NCI-H2196 treated with DMSO at 0.1 percent for 48 hours (cell line): ENCODE data around the gene OR2A12.
"Not testable (repeated sequence)": the region's sequence is repeated elsewhere in the genome, so short reads cannot be mapped to it uniquely, and the experiment has no call there.

ENCODE experiments used
- DNase-seq: peaks from one replicate; lab custom pipeline; 2025; ENCODE audit not compliant: unreplicated experiment; lab: John Stamatoyannopoulos, UW

Gene OR2A12, protein sequence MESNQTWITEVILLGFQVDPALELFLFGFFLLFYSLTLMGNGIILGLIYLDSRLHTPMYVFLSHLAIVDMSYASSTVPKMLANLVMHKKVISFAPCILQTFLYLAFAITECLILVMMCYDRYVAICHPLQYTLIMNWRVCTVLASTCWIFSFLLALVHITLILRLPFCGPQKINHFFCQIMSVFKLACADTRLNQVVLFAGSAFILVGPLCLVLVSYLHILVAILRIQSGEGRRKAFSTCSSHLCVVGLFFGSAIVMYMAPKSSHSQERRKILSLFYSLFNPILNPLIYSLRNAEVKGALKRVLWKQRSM

DNA sequence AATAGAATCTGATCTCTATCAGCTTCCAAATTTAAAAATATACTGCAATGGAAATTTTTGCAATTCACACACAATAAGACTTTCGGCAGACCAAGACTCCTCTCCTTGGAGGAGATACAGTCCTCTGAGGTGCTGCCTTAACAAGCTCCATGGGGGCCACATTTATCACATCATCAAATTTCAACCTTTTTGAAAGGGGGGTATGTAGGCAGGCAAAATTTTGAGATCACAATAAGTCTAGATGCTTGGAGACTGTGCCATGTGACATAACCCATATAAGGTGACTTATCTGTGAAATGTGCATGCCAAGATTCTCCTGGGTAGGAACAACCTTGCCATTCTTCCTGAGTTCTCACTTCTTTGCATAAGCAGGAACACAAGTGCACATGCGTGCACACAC, at the start of gene OR2A12:
OR2A12 (plus strand) TSS at position 301 of the 400 bp plus-strand sequence. CDS start 8,830 bp downstream, outside the sequence.
- DNase-seq = no peak

DNA sequence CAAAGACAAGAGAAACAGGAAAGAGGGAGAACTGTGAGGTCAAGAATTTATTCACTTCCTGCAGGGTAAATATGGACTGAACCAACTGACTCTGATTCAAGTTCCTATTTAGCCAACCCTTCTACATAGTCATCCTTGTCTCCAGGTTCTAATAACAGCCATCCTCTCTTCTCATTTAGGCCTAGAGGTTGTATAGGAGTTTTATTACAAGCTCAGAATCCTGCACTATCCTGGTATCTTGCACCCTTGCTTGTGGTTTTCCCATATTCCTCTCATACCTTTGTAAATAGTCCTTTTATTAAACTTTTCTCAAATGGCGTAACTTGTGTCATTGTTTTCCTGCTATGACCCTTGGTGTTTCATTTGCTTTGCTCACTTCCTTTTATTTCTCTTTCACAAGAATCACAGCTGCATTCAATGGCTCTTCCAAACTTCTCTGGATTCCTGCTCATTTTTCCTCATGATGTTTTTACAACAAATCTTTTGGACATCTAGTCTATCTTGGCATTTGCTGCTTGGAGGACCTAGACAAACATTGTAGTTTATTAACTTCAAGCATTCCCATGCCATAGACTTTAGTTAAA, 49.7 kb upstream of the OR2A12 start:
- DNase-seq = no peak

DNA sequence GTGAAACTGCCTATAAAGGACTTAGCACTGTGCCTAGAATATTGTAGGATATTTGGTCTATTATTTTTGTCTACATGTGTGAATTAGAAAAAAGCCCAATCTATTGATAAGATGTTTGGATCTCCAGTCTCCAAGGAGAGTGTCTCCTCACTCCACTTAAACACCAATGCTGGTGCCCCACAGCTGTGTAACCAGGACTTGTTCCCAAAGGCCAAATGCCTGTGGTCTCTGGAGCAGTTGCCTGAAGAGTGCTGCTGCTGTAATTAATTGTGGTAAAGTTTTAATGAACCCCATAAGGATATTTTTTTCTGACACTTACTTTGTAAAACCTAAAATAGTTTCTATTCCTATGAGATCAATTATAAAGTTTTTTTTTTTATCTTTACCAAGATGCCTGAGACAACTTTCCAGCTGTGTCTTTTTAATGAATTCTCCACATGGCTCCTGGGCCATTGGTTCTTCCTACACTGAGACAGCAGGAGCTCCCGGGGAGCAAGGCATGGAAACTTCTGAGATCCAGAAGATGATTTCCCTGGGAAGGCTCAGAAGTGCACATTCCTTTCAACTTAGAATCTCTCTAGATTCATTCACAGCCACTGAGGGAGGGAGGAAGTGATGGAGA, 48.6 kb upstream of the OR2A12 start:
- no peak for DNase-seq

DNA sequence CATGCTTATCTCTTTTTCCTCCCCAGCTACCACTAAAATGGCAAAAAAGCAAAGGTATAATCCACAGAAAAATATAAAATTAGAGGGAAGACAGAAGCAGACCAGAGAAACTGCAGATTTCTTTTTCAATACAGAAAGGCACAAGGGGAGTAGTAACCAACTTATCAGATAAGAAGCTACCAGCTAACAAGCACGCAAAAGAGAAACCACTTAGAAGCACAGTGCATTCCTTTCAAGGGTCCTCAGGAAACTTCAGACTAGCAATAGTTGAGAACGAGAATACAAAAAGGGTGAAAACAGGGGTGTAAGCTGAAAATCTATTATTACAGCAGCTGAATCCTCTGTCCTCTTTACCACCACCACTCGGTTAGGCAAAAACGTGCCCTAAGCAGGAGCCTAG, 47.2 kb upstream of the OR2A12 start:
- no peak for DNase-seq

DNA sequence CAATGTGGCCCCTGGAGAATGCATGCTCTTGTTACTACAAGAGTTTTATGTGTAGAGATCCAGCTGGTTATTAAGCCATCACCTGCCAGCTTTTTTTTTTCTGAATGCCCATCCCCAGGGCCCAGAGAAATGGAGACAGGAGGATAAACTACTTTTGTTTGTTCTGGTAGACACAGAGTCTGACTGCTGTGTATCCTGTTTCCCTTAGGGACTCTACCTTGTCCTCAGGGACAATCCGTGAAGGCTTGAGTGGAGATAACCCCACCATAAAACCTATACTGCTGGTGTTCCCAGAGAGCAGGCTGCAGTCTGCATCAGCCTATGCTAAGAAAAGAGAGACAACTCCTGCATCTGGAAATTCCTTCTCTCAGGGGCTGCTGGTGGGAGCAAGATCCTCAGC, 37.4 kb upstream of the OR2A12 start, which contains the start of gene OR2A5:
OR2A5 (plus strand) TSS at position 301 of the 400 bp plus-strand sequence. CDS start 1,454 bp downstream, outside the sequence.
- DNase-seq = no peak

DNA sequence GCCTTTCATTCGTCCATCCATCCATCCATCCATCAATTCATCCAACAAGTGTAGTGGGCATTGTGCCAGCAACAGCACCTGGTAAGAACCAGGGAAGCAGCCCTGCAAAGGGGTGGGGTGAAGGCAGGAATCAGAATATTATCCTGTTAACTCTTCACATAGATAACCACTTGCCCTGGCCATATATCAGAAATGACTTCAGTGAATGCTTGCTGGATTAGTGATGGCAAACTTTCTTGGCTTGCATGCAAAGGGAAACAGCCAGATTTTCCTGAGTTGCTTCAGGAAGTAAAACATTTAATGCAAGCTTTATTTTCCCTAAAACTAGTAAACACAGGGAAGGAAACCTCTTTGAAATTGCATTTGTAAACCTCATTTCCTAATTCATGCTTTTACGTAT, 36.6 kb upstream of the OR2A12 start:
- DNase-seq = no peak

DNA sequence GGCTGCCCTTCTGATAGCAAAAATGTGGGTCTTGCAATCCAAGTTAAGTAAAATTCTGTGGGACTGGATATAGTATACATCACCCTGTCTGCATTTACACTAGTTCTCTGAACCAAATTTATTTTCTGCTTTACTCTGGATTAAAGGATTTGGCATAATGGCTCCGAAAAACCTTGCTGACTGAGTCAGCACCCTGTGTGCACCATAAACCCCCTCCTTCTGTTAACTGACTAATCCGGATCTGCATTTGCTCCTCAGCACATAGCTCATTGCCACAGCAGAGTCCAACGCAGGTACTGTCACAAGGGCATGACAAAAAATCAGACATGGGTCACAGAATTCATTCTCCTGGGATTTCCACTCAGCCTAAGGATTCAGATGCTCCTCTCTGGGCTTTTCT, 36.0 kb upstream of the OR2A12 start:
- no peak for DNase-seq

DNA sequence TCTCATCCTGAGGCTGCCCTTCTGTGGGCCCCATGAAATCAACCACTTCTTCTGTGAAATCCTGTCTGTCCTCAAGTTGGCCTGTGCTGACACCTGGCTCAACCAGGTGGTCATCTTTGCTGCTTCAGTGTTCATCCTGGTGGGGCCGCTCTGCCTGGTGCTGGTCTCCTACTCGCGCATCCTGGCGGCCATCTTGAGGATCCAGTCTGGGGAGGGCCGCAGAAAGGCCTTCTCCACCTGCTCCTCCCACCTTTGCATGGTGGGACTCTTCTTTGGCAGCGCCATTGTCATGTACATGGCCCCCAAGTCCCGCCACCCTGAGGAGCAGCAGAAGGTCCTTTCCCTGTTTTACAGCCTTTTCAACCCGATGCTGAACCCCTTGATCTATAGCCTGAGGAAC, 35.2 kb upstream of the OR2A12 start:
- DNase-seq = not testable (repeated sequence)

DNA sequence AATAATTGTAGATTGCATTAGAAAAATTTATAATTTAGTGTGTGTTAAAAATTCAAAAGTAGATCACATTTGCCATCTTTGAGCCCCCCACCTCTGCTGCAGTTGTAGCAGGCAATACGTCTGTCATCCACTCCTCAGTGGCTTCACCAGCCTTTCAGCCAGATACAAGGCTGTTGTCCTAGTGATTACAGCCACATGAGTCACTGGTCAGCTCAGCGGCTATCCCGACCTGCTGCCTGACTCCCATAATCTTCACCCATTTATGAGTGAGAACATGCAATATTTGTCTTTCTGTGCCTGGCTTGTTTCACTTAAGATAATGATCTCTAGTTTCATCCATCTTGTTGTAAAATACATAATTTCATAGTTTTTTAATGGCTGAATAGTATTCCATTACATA, 28.1 kb upstream of the OR2A12 start:
- no peak for DNase-seq

DNA sequence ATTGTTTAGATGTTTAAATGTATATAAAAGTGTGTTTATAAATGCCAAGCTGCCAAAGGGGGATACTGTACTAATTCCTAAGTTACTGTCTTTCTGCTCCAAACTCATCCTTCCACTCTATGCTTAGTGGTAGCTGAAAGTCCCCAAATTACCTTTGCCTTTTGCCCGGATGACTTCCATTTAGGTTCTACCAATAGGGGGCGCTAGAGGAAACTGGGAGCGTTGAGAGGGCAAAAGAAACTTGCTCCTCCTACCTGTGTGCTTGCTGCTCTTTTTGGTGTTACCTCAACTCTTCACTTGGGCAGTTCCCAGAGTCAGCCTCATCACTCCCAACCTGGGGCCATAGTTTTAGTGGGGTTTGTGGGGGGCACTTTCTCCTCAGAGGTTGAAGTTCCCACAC, 22.4 kb upstream of the OR2A12 start:
- DNase-seq = no peak

DNA sequence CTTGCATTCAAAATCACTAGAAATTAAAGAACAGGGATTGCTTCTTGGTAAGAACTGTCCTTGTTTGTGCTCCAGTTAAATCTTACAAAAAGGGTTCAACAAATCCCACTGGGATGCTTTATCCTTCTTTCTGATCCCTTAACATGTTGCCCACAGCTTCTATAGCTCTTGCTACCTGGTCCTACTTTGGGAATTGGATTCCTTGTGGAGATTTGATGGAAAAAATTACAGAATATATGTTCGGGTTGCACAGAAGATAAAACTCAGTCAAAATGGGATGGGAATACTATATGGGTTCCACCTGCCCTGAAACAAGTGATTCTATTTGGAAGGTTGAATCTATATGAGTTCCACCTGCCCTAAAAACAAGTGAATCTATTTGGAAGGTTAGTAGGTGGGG, 16.6 kb upstream of the OR2A12 start, which contains the start of gene OR2A25:
OR2A25 (plus strand) TSS at position 301 of the 400 bp plus-strand sequence. CDS start 4,409 bp downstream, outside the sequence.
- no peak for DNase-seq

DNA sequence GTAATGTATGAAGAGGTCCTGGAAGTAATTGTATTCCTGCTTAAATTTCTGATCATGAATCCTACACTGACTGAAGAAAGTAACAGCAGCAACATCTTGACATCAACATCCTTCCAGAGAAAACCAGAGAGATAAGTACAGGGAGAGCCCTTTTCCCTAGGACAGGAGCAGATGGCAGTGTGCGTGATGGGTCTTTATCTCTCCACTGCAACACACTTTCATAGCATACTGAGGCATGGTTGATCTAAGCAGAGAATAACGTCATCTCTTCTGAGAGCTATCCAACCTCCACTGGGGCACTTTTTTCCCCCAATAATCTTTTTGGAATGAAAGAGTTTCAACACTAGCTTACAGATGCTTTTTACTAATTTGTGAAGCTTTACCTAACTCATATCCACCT, 16.1 kb upstream of the OR2A12 start:
- no peak for DNase-seq

DNA sequence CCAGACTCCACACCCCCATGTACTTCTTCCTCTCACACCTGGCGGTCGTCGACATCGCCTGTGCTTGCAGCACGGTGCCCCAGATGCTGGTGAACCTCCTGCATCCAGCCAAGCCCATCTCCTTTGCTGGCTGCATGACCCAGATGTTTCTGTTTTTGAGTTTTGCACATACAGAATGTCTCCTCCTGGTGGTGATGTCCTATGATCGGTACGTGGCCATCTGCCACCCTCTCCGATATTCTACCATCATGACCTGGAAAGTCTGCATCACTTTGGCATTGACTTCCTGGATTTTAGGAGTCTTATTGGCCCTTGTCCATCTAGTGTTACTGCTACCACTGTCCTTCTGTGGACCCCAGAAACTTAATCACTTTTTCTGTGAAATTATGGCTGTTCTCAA, 11.7 kb upstream of the OR2A12 start:
- DNase-seq = no peak

DNA sequence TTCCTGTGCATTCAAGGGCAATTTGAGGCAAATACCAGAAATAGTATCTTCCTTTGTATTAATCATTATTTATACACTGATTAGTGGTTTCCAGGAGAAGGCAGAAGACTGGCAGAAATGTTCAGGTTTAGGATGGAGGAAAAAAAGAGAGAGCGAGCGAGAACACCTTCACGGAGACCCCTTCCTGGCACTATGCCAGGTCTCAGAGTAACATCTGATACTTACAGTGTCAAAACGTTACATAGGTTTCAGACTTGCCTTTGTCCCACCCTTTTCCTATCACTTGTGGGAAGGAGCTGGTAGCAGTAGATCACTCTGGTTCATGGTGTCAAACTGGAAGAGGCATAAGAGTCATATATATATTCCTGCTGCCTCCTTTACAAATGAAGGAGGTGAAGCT, 652 bp downstream of the OR2A12 start:
- no peak for DNase-seq

DNA sequence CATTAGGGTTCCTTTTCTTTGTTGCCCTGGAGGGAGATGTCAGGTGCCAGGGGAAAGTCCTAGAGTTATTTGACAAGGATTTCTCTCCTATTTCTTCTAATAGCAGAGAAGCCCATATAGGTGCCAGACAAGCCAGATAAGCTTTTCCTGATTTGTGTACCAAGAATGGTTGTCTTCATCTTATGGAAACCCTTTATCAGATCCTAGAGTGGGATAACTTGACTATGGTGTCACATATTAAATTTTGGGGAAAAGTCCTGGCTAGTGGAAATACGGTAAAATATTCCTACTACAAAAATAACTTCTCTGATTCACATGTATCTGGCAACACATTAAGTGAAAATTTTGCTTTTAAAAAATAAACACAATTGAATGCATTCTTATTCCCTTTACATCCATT, 1.2 kb downstream of the OR2A12 start:
- DNase-seq = no peak

DNA sequence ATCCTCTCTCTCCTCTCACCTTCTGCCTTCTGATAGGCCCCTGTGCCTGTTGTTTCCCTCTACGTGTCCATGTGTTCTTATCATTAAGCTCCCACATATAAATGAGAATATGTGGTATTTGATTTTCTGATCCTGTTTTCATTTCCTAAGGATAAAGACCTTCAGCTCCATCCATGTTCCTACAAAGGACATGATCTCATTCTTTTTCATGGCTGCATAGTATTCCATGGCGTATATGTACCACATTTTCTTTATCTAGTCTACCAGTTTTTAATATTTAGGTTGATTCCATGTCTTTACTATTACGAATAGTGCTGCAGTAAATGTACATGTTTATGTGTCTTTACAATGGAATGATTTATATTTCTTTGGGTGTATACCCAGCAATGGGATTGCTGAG, 4.6 kb downstream of the OR2A12 start:
- DNase-seq = no peak

DNA sequence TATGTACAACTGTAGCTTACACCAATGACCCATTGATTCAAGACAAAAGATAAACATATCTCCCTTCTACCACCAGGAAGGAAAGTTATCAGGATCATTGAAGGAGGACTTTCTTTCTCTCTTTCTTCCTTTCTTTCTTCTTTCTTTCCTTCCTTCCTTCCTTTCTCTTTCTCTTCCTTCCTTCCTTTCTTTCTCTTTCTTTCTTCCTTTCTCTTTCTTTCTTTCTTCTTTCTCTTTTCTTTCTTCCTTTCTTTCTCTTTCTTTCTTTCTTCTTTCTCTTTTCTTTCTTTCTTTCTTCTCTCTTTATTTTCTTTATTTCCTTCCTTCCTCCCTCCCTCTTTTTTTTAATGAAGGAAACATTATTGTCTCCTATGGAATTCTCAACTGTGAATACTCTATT, 12.7 kb downstream of the OR2A12 start:
- no peak for DNase-seq

DNA sequence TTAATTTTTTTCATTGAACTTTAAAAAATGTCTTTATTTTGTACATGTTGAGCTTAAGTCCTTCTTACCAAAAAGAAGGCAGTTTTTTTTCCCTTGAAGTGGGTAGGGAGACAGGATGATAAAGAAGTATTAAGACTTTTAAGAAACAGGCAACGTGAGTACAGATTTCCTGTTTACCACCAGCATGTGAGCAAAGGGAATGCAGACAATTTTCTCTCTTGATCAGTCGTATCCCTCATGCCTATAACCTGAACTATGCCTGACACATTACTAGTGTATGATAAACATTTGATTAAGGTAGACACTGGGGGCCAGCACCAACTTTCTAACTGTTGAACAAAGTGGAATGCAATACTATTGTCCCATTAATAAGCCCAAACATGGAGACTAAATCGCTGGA, 14.5 kb downstream of the OR2A12 start:
- no peak for DNase-seq

DNA sequence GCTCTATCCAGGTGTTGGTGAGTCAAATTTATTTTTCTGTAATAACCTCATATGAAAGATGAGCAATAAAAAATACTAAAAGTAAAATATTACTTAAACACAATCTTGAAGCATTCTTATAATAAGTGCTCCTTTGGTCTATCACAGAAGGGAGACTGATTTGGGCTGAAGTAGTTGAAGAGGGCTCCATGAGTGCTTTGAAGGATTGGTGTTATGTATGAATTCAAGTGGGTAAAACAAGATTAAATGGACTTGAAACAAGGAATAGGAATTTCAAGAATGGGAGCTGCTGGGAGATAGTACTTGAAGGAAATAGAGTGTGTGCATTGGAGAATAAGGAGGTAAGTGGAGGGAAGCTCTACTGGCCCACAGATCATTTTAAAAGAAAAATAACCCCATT, 16.0 kb downstream of the OR2A12 start:
- no peak for DNase-seq

DNA sequence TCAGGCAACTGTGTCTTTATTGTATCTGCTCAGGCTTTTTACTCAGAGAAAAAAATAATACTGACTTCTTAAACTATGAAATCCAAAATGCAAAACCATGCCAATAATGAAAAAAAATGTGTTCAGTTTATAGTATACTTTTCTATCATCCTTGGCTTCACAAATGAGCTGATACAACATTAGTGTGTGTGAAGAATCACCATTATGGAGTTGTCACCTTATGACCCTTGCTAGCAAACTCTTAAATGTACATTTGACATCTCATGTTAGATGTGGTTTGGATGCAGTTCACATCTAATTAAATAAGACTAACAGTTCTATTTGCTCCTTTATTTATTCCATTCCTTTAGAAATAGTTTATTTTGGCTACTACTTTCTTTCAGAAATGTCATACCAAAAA, 19.1 kb downstream of the OR2A12 start:
- no peak for DNase-seq

DNA sequence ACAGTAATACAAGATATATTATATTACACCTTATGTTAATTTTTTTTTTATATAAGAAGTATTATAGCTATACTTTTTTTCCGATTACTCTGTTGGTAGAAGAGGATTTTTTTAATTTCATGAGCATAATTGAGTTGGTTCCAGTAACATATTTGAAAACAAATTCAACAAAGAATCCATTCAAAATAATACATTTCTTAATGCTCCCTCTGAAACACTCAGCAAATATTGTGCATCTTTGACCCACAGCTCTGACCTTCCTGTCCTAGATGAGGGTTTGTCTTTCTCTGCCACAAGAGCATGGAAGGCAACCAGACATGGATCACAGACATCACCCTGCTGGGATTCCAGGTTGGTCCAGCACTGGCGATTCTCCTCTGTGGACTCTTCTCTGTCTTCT, 23.2 kb downstream of the OR2A12 start, which contains the start of gene OR2A2:
OR2A2 (plus strand) TSS at position 301 of the 400 bp plus-strand sequence; CDS start at position 301, 0 bp downstream.
- no peak for DNase-seq

DNA sequence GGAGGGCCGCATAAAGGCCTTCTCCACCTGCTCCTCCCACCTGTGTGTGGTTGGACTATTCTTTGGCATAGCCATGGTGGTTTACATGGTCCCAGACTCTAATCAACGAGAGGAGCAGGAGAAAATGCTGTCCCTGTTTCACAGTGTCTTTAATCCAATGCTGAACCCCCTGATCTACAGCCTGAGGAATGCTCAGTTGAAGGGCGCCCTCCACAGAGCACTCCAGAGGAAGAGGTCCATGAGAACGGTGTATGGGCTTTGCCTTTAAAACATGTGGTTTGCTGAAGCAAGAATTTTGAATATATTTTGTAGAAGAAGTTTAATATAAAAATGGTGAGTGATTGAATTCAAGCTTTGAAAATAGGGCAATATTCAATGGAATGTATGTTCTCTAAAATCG, 24.2 kb downstream of the OR2A12 start:
- no peak for DNase-seq
